ENCODE data around the gene HOXA13.
A peak's percentile ranks its signal among the peaks of the same experiment; 100 is the strongest.

Gene HOXA13

DNA sequence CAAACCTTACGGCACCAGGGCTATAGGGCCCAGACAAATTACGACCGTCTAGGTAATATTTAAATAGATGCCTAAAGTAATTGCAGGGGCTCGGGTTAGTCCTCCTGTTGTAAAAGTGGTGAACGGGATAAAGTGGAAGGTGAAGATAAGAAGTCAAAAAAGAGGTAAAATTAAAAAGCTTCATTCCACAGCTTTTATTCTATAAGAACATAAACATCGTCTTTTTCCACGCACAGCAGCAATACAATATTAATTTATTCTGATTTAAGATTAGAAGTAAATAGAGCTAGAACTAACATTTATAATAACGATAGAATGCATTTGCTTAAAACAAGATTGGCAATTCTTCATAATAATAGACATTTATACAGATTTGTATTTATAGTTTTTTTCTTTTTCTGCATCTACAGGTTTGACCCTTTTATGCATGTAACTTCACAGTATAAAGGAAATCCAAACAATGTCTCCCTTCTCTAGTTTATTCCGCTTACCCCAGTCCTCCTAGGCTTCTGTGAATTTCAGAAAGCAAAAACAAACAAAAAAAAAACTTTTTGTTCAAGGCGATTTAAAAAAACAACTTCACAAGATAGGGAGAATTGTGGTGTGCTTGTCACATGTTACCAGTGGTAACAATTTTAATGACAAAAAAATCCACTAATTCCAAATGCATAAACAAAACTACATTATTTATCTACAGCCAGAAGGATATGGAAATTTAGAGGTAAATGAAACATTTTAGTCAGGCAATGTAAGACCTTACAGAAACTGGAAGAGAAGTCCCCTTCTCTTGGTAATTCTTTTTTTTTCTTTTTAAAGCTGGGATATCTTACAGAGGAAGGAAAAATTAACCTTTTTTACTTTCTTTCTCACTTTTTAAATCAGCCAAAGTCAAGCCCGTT lies 29.2 kb downstream of the HOXA13 start:
- no peak for DNase-seq (ENCODE audit: low spot score)

DNA sequence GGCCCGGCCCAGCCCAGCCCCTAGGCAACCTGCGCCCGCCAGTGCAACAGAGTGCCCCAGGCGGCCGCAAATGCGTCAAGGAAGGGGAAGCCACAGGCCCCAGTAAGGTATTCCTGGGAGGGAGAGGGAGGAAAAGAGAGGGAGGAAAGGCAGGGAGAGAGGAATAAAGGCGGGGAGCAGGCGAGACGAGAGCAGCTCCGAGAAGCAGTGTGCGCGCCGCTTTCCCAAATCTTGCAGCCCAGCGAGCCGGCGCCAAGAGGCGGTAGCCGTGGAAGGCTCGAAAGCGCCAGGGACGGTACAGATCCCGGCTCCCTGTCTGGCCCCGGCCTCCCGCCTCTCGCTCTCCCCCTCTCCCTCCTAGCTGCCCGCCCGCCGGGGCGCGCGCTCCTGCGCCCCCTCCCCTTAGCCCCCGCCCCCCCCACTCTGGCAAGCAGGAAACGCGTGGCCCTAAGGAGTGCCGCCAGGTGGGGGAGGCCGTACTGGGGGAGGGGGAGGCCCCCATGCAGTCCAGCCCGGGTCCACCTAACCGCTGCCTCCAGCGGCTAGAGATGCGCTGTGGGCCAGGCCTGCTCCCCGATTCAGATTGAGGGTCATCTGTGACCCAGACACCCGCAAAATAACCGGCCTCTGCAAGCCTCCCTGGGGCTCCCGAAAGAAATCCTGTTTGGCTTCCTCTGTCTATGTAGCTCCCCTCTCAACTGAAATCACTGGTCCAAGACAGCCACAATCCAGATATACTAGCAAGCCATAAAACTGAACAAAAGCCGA lies 30.0 kb downstream of the HOXA13 start:
- no peak for DNase-seq (ENCODE audit: low spot score)

DNA sequence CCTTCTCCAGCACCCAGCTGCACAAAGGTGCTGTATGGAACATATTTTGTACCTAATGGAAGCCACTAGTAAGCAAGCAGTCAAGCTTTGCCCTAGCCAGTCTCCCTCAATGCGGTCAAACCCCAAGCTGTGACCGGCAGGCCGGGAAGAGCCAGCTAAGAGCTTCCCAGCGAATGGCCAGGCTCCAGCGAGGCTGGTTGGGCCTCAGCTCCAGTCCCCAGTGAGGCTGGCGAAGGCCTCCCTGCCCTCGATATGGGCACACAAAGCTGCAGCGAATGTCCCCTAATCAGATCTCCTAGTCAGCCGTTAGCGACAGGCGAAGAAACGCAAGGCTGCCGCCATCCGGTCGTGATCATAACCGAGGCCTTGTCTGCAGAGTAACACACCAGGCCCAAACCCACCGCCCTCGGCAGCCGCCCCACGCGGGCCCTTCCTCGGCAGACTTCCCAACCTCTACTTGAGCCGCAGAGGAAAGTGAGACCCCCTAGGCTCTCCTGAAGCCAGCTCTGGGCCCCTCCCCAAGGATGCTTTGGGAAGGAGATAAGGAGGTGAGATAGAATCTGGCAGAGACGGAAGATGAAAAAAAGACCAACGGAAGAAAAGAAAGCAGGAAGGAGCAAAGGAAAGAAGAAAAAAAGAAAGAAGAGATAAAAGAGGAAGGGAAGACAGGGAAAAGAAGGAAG lies 31.5 kb downstream of the HOXA13 start:
- no peak for DNase-seq (ENCODE audit: low spot score)

DNA sequence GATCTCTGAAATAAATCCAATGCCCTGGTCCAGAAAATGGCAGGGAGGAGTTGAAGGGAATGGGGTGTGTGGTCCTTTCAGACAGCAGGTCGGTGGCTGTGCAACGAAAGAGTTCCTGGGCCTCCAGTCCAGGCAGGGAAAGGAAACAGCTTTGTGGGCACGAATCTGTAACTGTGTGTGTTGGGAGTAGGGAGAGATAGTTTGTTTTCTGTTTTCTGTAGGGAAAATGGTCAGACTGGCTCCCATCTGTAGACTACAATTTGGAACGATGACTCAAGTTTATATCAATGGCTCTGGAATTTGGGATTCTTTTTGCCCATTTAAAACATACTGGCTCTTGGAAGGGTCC lies 32.0 kb downstream of the HOXA13 start:
- no peak for DNase-seq (ENCODE audit: low spot score)

DNA sequence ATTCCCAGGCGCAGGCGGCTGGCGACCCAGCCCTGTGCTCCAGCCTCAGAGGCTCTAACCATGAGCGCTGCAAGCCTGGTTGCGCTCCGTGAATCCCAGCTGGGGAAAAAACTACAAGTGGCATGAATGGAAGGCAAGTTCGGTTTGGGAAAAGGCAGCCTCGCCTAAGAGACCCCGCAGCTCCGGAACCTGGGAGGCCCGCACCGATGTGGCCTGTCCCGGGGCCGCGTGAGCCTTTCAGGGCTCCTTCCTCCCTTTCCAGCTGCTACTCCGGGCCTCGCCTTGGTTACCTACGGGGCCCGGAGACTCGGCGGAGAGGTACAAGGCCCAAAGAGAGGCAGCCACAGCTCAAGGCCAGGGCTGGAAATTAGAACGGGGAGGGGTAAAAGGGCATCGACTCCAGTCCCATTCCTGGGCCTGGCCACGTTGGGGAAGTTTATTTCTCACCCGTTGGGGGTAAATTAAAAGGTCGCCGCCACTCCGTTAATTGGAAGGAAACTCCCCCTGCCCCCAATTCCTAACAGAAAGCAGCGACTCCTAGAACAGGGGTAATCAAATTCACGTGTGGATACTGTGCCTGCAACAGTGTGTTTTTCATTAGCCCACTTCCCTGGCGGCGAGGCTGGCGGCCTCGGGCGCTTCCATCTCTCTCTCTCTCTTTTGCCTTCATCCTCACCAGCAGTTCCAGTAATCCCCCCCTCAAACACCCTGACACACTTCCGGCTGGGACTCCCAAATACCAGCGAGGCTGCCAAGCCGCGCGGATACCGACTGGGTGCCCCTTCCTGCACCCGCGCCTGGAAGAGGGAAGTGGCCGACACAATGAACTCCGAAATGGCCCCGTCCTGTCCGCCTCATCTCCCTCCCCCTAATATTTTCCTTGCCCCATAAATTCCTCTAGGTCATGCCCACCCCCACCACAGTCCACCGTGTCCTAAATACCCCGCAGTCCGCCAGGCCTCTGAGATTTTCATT lies 33.1 kb downstream of the HOXA13 start:
- DNase-seq (ENCODE audit: low spot score) = no peak

DNA sequence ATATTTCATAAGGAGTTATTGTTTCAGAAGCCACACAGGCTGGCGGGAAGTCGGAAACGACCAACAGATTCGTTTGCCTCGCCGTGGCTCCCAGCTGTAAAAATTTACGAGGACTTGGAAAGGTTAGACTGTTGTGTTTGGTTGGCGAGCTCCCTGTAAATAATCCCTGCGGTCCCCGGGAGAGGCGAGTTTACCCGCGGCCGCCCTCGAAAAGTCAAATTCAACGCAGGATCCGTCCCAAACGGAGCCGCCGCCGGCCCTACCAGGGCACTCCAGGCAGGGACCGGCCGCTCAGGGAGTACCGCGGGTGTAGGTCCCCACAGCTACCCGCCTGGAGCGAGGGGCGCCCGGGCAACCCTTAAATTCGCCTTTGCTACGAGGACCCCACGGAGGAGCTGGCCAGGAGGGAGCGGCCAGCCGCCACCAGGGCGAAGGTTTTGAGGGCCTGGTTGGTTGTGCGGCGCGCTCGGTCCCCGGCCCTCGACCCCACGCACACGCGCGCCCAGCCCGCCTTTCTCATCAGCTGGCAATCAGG lies 33.8 kb downstream of the HOXA13 start:
- no peak for DNase-seq (ENCODE audit: low spot score)

DNA sequence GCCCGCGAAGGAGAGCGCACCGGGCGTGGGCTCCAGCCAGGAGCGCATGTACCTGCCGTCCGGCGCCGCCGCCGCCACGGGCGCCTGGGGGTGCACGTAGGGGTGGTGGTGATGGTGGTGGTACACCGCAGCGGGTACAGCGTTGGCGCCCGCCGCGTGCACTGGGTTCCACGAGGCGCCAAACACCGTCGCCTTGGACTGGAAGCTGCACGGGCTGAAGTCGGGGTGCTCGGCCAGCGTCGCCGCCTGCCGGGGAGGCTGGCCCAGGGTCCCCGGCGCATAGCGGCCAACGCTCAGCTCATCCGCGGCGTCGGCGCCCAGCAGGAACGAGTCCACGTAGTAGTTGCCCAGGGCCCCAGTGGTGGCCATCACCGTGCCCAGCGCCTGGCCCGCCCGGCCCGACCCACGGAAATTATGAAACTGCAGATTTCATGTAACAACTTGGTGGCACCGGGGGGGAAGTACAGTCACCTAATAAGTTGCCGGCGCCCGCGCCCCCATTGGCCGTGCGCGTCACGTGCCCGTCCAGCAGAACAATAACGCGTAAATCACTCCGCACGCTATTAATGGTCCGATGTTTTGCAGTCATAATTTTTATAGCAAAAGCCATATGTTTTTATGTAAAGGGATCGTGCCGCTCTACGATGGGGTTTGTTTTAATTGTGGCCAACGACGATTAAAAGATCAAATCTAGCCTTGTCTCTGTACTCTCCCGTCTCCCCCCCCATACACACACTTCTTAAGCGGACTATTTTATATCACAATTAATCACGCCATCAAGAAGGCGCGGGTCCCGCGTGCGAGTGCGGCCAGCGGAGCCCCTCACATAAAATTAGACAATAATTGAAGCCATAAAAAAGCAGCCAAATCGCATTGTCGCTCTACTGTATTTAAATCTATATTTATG lies 34.5 kb downstream of the HOXA13 start, which contains the start of gene HOXA9:
Gene HOXA9 (minus strand): TSS at position 449 of the 907 bp plus-strand sequence. CDS start 80 bp downstream, at position 369.
- no peak for DNase-seq (ENCODE audit: low spot score)

DNA sequence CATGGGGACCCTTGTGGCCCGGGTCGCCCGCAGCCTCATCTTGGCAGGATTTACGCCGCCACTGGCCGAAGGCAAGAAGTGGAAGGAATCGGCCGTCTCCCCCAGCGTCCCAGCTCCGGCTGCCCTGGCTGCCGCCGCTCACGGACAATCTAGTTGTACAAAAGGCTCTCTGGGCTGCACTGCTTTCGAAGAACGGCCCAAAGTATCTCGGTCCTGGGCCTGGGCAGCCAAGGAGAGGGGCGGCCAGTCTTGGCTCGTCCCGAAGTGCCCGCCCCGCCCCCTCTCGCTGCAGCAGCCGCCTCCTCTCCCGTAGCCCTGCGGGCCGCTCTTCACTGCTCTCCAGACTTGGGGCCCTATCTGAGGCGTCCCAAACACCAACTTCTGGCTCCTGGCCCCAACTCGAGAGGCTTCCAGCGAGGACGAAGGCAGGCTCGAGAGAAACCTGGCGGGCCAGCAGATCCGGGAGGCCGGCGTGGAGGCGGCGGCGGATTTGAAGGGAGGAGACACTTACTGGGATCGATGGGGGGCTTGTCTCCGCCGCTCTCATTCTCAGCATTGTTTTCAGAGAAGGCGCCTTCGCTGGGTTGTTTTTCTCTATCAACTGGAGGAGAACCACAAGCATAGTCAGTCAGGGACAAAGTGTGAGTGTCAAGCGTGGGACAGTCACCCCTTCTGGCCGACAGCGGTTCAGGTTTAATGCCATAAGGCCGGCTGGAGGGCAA lies 35.4 kb downstream of the HOXA13 start:
- DNase-seq (ENCODE audit: low spot score) = no peak

DNA sequence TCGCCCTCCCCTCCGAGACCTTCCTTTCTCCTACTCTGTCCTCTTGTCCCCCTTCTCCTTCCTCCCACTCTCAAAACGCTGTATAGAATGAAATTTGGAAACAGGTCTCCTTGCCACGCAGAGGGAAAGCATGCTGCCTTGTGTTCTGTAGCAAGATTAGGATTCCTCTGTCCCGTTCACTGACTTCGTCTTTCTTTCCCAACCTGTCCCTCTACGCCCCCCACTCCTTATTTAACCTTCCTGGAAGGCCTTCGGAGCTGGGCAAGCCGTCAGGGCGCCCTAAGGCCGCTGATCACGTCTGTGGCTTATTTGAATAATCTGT lies 35.9 kb downstream of the HOXA13 start:
- no peak for DNase-seq (ENCODE audit: low spot score)

DNA sequence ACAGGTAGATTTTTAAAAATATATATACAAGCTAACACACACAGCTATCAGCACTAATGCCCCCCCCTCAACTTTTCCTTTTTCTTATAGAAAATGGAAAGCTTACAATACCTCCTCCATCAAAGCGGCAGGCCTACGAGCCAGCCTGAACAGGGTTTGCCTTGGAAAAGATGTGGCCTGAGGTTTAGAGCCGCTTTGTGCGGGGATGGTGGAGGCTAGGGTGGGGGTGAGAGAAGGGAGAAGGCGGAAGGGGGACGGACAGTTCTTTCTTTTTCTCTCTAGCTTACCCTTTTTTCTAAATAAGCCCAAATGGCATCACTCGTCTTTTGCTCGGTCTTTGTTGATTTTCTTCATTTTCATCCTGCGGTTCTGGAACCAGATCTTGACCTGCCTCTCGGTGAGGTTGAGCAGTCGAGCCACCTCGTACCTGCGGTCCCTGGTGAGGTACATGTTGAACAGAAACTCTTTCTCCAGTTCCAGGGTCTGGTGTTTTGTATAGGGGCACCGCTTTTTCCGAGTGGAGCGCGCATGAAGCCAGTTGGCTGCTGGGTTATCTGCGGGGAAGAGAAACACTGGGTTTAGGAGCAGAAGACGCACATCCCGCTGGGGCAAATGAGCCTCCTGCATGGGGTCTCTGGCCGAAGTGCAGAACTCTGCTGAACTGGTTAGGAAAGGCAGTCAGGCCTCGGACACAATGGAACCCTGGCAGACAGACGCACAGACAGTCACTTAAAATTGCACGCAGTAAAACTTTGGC lies 36.4 kb downstream of the HOXA13 start:
- no peak for DNase-seq (ENCODE audit: low spot score)

DNA sequence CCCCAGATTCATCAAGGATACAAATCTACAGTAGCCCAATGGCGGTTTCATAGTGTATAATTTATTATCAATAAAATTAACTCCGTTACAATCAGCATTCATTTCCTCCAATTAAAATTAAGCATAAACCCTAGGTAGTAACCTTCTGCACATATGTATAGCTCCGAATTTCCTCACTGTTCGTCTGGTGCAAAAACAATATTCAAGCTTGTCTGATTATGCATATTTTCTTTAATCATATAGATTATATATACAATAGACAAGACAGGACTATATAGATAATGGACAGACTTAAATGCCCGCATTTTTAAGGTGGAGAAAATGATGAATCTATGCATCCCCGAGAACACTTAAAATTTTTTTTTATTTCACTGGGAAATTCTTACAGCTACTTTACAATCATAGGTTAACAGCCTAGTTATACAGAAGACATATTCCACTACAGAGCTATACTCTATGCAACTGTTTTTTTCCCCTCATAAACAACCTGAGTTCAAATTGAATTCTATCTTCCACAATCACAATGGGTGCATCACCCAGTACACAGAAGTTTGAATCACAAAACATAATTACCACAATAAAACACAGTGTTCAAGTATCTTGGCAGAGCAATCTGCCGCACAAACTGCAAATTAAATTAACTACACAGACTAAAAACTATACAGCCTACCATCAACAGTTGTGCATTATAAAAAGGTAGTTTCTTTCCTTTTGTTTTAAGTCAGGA lies 37.2 kb downstream of the HOXA13 start:
- DNase-seq (ENCODE audit: low spot score) = no peak

DNA sequence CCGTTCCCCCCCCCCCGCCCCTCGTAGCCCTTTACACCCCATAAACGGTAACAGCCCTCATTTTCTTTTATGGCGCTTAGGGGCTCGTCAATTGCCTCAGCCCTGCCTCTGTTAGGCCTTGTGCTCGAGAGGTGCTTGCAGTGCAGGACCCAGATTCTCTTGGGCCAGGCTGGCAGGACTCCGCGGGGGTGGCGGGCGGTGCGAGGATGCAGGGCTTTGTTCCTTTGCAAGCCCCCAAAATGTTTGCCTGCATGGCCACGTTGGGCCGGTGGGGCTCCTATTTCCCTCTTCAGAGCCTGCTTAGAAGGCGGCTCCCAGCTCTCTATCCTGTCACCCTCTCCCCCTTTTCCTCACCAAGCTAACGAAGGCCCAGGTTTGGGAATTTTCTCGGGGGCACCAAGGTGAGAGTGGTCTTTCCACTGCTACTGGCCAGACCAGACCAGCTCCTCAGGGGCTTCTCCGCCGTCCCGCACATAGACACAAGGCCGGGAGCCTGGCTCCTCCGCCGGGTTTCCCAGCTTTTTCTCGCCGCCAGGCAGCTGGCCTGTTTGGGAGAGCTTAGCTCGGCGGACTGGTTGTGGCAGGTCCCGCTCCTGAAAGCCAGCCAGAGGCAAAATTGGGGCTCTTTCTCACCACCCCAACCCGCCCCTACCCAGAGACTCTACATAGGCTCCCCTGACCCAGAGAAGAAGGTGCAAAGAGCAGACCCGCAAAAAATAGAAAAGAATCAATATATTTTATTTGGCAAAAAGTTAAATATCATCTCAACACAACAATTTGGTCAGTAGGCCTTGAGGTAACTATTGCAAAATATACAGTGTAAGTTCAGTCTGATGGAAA lies 38.0 kb downstream of the HOXA13 start:
- DNase-seq (ENCODE audit: low spot score) = no peak

DNA sequence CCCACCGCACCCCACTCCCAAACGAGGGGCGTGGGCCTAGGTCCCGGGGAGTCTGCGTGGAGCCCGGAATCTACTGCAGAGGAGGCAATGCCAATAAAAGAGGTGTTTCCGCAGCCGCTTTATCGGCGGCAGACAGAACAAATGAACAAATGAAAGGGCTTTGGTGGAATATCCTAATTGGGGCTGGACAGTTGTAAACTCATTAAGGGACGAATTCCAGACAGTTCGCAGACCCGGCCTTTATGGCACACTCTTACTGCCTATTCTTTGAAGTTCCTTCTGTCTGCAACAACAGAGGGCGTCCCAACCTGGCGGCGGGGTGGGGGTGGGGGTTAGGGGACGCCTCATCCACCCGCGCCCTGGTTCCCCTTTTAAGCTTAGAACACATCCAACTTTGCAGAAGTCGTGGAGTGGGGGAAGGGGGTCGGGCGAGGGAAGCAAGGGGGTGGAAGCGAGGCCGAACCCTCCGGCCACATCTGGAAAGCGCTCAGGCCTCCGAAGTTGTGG lies 38.6 kb downstream of the HOXA13 start:
- DNase-seq (ENCODE audit: low spot score) = no peak

DNA sequence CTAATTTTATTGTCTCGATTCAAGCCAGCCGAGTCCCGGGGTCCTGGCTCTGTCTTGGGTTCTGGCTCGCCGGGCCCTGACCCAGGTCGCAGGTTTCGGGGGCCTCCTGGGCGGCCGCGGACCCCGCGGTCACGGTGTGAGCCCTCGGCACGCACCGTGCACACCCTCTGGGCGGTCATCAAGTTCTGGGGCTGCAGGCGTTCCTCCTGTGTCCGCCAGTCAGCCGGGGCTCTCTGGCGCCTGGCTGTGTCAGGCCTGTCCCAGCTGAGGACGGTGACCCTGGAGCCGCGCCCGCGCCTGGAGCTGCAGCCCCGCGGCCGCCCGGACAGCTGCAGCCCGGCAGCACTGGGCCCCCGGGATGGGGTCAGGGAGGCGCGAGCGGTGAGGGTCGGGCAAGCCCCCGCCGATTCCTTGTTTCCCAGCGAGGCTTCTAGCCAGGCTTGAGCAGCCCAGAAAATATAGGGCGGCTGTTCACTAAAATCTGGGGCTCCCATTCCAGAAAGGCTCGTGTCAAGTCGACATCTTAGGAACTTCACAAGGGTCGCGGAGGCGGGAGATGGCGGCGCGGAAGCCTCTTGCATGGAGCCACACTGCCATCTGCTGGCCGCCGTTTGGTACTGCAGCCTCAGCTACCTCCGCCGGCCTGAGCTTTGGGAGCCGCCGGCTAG lies 39.2 kb downstream of the HOXA13 start:
- peak; percentile 68 for DNase-seq (ENCODE audit: low spot score)

DNA sequence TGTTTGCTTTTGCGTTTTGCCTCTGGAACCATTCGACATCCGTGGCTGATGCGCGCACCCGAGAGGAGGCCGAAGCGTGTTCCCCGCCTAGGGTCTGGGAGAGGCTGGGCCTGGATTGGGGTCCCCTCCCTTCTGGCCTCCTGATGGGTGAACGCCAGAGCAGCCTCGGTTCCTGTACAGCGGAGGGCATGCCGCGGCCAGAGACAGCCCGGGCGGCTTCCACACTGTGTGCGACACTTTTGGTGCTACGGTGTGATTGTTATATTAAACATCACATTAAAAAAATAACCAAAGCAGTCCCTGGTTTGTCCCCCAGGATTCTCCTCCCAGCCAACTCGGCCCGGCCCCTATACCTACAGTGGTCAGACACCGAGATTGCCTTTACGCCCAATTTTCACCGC lies 39.7 kb downstream of the HOXA13 start:
- DNase-seq (ENCODE audit: low spot score) = no peak
